T-helper 1 cell treated with Interleukin-12 subunit alpha and Interleukin-12 subunit beta and Interleukin-4 antibody, amounts not matched to agents 30 μg/mL and 1 μg/mL, for 36 hours (primary cell): ENCODE results near the gene MIGA2.

ENCODE experiments used
- H3K27ac Mint-ChIP-seq: one replicate; pipeline ENCODE4 v1.8.0; 2021; ENCODE audit warnings: mild to moderate bottlenecking, mixed read lengths
- H3K27me3 Mint-ChIP-seq: one replicate; pipeline ENCODE4 v1.8.0; 2021; ENCODE audit warnings: low read depth, mixed read lengths
- H3K36me3 Mint-ChIP-seq: one replicate; pipeline ENCODE4 v1.8.0; 2021; ENCODE audit warnings: low read depth, mixed read lengths
- H3K4me1 Mint-ChIP-seq: one replicate; pipeline ENCODE4 v1.8.0; 2021; ENCODE audit warnings: low read depth, mixed read lengths
- H3K4me3 Mint-ChIP-seq: one replicate; pipeline ENCODE4 v1.8.0; 2021; ENCODE audit warnings: mild to moderate bottlenecking, moderate library complexity, mixed read lengths
- H3K9me3 Mint-ChIP-seq: one replicate; pipeline ENCODE4 v1.8.0; 2021; ENCODE audit warnings: mixed read lengths

MIGA2 gene

GRCh38 chr9:129038109-129038852 is 1.9 kb downstream of the MIGA2 start:
- peak overlapping the region; percentile 96 for H3K4me3 Mint-ChIP-seq
- no peaks in the 10 kb centered on the region for H3K27me3 Mint-ChIP-seq
- H3K9me3 Mint-ChIP-seq = no peaks in the 10 kb centered on the region
- H3K4me1 Mint-ChIP-seq = peaks cover 25% of the 10 kb centered on the region
- H3K27ac Mint-ChIP-seq = no peak overlapping the region
- H3K36me3 Mint-ChIP-seq = peaks cover 8% of the 10 kb centered on the region

GRCh38 chr9:129040113-129040643 is 3.8 kb downstream of the MIGA2 start:
- Mint-ChIP-seq H3K4me1 (peaks cover 25% of the 10 kb centered on the region), H3K27me3 (no peaks in the 10 kb centered on the region), H3K36me3 (peaks cover 11% of the 10 kb centered on the region), H3K27ac (no peak overlapping the region), H3K9me3 (no peaks in the 10 kb centered on the region), H3K4me3 (no peak overlapping the region)

DNA sequence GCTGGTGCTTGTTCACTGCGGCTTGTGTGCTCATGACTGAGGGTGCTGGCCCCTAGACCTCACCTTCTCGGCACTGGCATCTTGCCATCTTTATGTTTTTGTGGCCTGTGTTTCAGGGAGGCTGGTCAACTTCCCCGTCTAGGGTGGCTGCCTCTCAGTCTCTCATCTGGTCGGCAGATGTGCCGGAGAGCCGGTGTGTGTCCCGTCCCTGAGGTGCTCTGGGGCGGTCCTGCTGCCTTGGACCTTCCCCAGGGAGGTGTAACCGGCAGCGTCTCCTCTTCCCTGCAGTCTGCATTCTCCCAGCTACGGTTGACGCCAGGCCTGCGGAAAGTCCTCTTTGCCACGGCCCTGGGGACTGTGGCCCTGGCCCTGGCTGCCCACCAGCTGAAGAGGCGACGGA is 5.6 kb downstream of the MIGA2 start:
- H3K27ac Mint-ChIP-seq = no peak overlapping the region
- peaks cover 11% of the 10 kb centered on the region for H3K36me3 Mint-ChIP-seq

GRCh38 chr9:129052592-129052991 is 16.2 kb downstream of the MIGA2 start:
- H3K36me3 Mint-ChIP-seq = peaks cover 10% of the 10 kb centered on the region
- H3K4me1 Mint-ChIP-seq = no peaks in the 10 kb centered on the region
- H3K9me3 Mint-ChIP-seq = no peaks in the 10 kb centered on the region
- H3K4me3 Mint-ChIP-seq = no peak overlapping the region
- no peak overlapping the region for H3K27ac Mint-ChIP-seq
- H3K27me3 Mint-ChIP-seq = no peaks in the 10 kb centered on the region

More for the DNA sequence above, 5.6 kb downstream of the MIGA2 start:
- Mint-ChIP-seq H3K9me3 (no peaks in the 10 kb centered on the region), H3K4me1 (peaks cover 17% of the 10 kb centered on the region), H3K27me3 (no peaks in the 10 kb centered on the region), H3K4me3 (no peak overlapping the region)

DNA sequence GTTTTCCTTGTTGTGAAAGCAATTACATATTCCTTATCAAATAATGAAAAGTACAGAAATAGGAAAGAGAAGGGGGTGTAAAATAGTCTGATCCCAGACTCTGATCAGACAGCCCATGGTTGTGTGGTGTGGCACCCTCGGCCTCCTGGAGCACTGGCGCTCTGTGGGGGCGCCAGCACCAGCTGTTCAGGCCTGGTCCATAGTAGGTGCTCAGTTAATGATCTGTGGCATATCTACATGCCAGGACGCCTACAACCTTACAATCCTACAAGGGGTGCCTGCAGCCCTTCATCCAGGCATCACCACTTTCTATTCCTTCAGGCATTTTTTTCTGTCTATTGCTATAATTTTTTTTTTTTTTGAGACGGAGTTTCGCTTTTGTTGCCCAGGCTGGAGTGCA is 16.6 kb downstream of the MIGA2 start:
- no peaks in the 10 kb centered on the region for H3K27me3 Mint-ChIP-seq
- H3K9me3 Mint-ChIP-seq = no peaks in the 10 kb centered on the region
- H3K36me3 Mint-ChIP-seq = peaks cover 10% of the 10 kb centered on the region
- H3K27ac Mint-ChIP-seq = no peak overlapping the region
- no peaks in the 10 kb centered on the region for H3K4me1 Mint-ChIP-seq
- H3K4me3 Mint-ChIP-seq = no peak overlapping the region

GRCh38 chr9:129054163-129054851 is 17.9 kb downstream of the MIGA2 start:
- Mint-ChIP-seq H3K4me1 (no peaks in the 10 kb centered on the region), H3K27ac (no peak overlapping the region), H3K4me3 (no peak overlapping the region), H3K9me3 (no peaks in the 10 kb centered on the region), H3K36me3 (peaks cover 4% of the 10 kb centered on the region), H3K27me3 (no peaks in the 10 kb centered on the region)

- no peaks in the 10 kb centered on the region for H3K9me3 Mint-ChIP-seq
- H3K4me3 Mint-ChIP-seq = no peak overlapping the region
- H3K4me1 Mint-ChIP-seq = no peaks in the 10 kb centered on the region
- no peaks in the 10 kb centered on the region for H3K27me3 Mint-ChIP-seq
- peaks cover 9% of the 10 kb centered on the region for H3K36me3 Mint-ChIP-seq
- H3K27ac Mint-ChIP-seq = no peak overlapping the region
Observed at GRCh38 chr9:129058965-129059795, 22.8 kb downstream of the MIGA2 start.

GRCh38 chr9:129059796-129060785 is 23.7 kb downstream of the MIGA2 start:
- no peaks in the 10 kb centered on the region for H3K27me3 Mint-ChIP-seq
- peaks cover 6% of the 10 kb centered on the region for H3K36me3 Mint-ChIP-seq
- no peaks in the 10 kb centered on the region for H3K9me3 Mint-ChIP-seq
- H3K27ac Mint-ChIP-seq = no peak overlapping the region
- no peaks in the 10 kb centered on the region for H3K4me1 Mint-ChIP-seq
- no peak overlapping the region for H3K4me3 Mint-ChIP-seq

DNA sequence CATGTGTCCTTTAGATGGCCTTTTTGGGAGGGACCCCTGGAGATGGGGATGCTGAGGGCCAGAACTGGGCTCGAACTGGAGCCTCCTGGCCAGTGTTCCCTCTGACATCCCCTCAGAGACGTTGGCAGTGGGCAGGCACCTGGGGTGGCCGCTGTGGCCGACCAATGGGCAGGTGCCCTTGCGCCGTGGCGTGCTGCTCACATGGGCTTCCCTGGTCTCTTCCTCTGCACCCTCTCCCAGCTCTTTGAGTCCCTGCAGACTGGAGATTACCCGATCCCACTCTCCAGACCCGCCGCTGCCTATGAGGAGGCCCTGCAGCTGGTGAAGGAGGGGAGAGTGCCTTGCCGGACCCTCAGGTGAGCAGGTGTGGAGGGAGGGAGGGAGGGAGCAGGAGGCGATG is 24.6 kb downstream of the MIGA2 start:
- H3K4me3 Mint-ChIP-seq = no peak overlapping the region
- no peaks in the 10 kb centered on the region for H3K4me1 Mint-ChIP-seq
- H3K27ac Mint-ChIP-seq = no peak overlapping the region
- H3K9me3 Mint-ChIP-seq = no peaks in the 10 kb centered on the region
- peaks cover 11% of the 10 kb centered on the region for H3K36me3 Mint-ChIP-seq
- H3K27me3 Mint-ChIP-seq = no peaks in the 10 kb centered on the region

GRCh38 chr9:129063061-129063460 is 26.6 kb downstream of the MIGA2 start:
- no peaks in the 10 kb centered on the region for H3K9me3 Mint-ChIP-seq
- no peak overlapping the region for H3K4me3 Mint-ChIP-seq
- H3K27me3 Mint-ChIP-seq = no peaks in the 10 kb centered on the region
- H3K36me3 Mint-ChIP-seq = peaks cover 15% of the 10 kb centered on the region
- H3K4me1 Mint-ChIP-seq = no peaks in the 10 kb centered on the region
- no peak overlapping the region for H3K27ac Mint-ChIP-seq

- peaks cover 7% of the 10 kb centered on the region for H3K4me1 Mint-ChIP-seq
Observed at GRCh38 chr9:129064499-129064908, 28.1 kb downstream of the MIGA2 start.

GRCh38 chr9:129068110-129068509 is 31.7 kb downstream of the MIGA2 start:
- Mint-ChIP-seq H3K36me3 (peaks cover 22% of the 10 kb centered on the region), H3K27me3 (no peaks in the 10 kb centered on the region), H3K4me3 (no peak overlapping the region), H3K4me1 (peaks cover 13% of the 10 kb centered on the region), H3K27ac (no peak overlapping the region), H3K9me3 (no peaks in the 10 kb centered on the region)

More at GRCh38 chr9:129064499-129064908, 28.1 kb downstream of the MIGA2 start:
- H3K4me3 Mint-ChIP-seq = no peak overlapping the region
- H3K36me3 Mint-ChIP-seq = peaks cover 20% of the 10 kb centered on the region
- H3K27me3 Mint-ChIP-seq = no peaks in the 10 kb centered on the region
- no peak overlapping the region for H3K27ac Mint-ChIP-seq
- no peaks in the 10 kb centered on the region for H3K9me3 Mint-ChIP-seq

DNA sequence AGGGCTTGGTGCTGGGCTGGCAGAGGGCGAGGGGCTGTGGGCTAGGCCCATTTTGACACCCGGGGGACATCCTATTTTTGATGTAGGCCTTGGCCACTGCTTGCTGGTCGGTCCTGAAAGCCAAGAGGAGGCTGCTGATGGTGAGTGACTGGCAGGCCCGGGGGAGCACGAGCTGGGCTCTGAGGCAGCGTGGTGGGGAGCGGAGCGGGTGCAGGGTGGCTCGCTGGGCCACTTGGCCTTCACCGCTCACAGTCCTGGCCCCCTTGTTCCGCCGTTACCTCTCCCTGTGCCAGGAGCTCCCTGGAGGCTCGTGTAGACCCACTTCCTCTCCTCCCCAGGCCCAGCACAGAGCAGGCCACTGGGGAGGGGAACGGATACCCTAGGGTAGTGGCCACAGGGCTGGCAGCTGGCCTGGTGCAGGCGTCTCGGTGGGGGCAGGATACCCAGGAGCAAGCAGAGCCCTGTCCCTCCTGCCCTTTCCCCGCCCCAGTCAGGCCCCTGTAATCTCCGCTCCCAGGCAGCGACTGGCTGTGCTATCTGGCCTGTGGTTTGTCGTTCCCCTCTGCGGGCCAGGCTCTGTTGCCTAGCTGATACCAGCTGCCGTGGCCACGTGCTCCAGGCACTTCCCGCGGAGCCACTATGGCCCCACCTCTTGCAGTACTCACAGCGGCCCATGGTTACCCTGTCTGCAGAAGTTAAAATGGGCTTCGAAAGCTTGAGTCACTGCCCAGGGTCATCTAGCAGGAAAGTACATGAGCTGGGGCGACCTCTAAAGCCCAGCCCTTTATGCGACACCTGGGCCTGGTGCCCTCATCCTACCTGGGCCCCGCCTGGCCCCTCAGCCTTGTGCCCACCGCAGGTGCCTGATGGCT is 32.8 kb downstream of the MIGA2 start:
- peak overlapping the region; percentile 83 for H3K27ac Mint-ChIP-seq
- H3K4me3 Mint-ChIP-seq = peak overlapping the region; percentile 21
- no peaks in the 10 kb centered on the region for H3K9me3 Mint-ChIP-seq
- H3K27me3 Mint-ChIP-seq = no peaks in the 10 kb centered on the region
- H3K4me1 Mint-ChIP-seq = peaks cover 16% of the 10 kb centered on the region
- peaks cover 17% of the 10 kb centered on the region for H3K36me3 Mint-ChIP-seq
